22Rv1 (cell line): ENCODE results near the gene DBNDD2.

Experiments
- ZFX ChIP-seq: fragments of 450-650 bp; IDR thresholded peaks from 2 replicates; pipeline ENCODE4 v1.6.1; 2017; ENCODE audit warnings: antibody characterized with exemption, borderline replicate concordance
- TF ChIP-seq, protein P1 (sequence below): fragments of 450-650 bp; IDR thresholded peaks from 2 replicates; pipeline ENCODE4 v1.5.1; 2017; ENCODE audit warnings: mild to moderate bottlenecking

DNA sequence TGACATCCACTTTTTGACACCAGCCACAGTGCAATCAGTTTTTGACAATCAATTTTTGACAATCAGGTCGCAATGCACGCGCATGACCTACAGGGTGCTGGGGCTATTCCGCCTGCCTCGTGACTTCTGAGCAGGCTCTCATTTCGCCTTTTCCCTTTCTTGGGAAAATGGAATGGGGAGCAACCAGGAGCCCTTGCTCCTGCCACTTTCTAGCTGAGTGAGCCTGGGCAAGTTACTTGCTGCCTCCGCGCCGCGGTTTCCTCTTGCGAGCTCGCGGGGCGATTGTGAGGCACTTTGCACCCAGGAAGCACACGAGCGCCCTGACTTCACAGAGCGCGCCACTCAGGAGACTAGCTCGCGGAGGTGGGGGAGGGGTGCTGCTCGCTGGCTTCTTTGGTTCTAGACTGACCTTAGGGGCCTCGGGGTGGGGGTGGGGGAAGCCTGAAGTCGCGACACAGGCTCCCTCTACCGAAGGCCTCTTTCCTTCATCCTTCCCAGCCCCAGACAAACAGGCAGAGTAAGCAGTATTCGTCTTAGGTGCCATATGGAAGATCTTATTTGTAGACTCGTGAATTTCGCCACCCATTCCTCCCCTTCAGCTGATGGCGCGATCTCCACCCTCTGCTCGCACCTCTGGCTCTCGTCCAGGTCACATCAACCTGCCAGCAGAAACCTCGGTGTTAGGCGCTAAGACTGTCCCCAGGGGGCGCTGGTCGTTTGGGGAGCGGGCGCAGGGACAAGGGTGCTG lies 34.6 kb upstream of the DBNDD2 start:
- TF ChIP-seq, protein P1, sequence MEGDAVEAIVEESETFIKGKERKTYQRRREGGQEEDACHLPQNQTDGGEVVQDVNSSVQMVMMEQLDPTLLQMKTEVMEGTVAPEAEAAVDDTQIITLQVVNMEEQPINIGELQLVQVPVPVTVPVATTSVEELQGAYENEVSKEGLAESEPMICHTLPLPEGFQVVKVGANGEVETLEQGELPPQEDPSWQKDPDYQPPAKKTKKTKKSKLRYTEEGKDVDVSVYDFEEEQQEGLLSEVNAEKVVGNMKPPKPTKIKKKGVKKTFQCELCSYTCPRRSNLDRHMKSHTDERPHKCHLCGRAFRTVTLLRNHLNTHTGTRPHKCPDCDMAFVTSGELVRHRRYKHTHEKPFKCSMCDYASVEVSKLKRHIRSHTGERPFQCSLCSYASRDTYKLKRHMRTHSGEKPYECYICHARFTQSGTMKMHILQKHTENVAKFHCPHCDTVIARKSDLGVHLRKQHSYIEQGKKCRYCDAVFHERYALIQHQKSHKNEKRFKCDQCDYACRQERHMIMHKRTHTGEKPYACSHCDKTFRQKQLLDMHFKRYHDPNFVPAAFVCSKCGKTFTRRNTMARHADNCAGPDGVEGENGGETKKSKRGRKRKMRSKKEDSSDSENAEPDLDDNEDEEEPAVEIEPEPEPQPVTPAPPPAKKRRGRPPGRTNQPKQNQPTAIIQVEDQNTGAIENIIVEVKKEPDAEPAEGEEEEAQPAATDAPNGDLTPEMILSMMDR: peak; percentile 96
- TF ChIP-seq ZFX: no peak
